ENCODE measurements around the gene POT1. TPM values are rescaled to one million over a fixed set of nuclear protein-coding genes. Genes with fewer than 3 reads are reported as not detected.

The POT1 gene
- total RNA-seq, 2 experiments from 2014 or later, result 31.4 to 32.8 TPM

DNA sequence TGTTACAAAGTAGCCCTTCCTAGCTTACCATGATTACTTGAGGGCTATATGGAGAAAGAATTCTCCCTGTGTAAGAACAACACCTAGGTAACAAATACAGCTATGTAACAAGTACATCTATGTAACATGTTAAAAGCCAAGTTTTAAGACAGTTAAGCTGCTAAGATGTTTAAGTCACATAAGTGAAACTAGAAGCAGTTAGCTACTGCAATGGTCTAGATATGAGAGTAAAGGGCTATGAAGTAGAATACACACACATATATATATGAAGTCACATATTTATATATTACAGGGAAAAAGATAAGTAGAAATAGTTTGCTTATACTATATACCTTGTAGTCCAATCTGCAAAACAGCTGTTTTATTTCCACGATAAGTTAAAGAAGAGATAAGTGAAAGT, 14.4 kb downstream of the POT1 start:
- ChIA-PET CTCF (no interaction called here), POLR2A (no interaction called here)
- H3K4me1 Mint-ChIP-seq (ENCODE audit: low read depth), result peaks cover 9% of the 10 kb centered on the region
- H3K4me3 Mint-ChIP-seq, result no peak overlapping the region
- TF ChIP-seq, protein P1, sequence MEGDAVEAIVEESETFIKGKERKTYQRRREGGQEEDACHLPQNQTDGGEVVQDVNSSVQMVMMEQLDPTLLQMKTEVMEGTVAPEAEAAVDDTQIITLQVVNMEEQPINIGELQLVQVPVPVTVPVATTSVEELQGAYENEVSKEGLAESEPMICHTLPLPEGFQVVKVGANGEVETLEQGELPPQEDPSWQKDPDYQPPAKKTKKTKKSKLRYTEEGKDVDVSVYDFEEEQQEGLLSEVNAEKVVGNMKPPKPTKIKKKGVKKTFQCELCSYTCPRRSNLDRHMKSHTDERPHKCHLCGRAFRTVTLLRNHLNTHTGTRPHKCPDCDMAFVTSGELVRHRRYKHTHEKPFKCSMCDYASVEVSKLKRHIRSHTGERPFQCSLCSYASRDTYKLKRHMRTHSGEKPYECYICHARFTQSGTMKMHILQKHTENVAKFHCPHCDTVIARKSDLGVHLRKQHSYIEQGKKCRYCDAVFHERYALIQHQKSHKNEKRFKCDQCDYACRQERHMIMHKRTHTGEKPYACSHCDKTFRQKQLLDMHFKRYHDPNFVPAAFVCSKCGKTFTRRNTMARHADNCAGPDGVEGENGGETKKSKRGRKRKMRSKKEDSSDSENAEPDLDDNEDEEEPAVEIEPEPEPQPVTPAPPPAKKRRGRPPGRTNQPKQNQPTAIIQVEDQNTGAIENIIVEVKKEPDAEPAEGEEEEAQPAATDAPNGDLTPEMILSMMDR (IDR thresholded peaks at IDR 0.05), result no peak
- DNase-seq (no peak), ATAC-seq (no peak)
- H3K27ac Mint-ChIP-seq, result no peak overlapping the region
- H3K27me3 Mint-ChIP-seq, result no peaks in the 10 kb centered on the region
- H3K36me3 Mint-ChIP-seq (ENCODE audit: low read depth), result peaks cover 16% of the 10 kb centered on the region
- H3K9me3 Mint-ChIP-seq, result no peaks in the 10 kb centered on the region
- intact Hi-C loops (cut with micrococcal nuclease), result no loop called here

DNA sequence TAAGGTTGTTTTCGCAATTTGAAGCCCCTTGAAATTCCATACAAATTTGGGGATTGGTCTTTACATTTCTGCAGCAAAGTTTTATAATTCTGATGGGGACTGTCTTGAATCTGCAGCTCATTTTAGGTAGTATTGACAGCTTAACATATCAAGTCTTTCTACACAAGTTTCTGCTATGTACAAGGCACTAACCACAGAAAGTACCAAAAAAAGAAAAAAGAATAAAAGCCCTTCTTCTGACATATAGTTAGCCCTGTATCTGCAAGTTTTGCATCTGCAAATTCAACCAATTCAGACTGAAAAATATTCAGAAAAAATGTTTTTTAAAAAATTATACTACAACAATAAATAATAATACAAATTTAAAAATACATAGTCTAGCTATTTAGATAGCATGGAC, 15.3 kb downstream of the POT1 start:
- Mint-ChIP-seq H3K27me3 (no peaks in the 10 kb centered on the region), H3K9me3 (no peaks in the 10 kb centered on the region), H3K27ac (no peak overlapping the region), H3K4me3 (no peak overlapping the region), H3K36me3 (ENCODE audit: low read depth) (peaks cover 13% of the 10 kb centered on the region), H3K4me1 (ENCODE audit: low read depth) (peaks cover 11% of the 10 kb centered on the region)
- ChIA-PET POLR2A (no interaction called here), CTCF (no interaction called here)
- TF ChIP-seq, protein P1 (IDR thresholded peaks at IDR 0.05), result no peak
- DNase-seq, result no peak
- no peak for ATAC-seq
- intact Hi-C loops (cut with micrococcal nuclease), result no loop called here

- no peak for DNase-seq
- H3K36me3 Mint-ChIP-seq (ENCODE audit: low read depth), result peaks cover 12% of the 10 kb centered on the region
- H3K9me3 Mint-ChIP-seq, result no peaks in the 10 kb centered on the region
- POLR2A ChIA-PET, result no interaction called here
- peaks cover 4% of the 10 kb centered on the region for H3K4me1 Mint-ChIP-seq (ENCODE audit: low read depth)
- CTCF ChIA-PET, result no interaction called here
- no peak overlapping the region for H3K27ac Mint-ChIP-seq
- no peak for ATAC-seq
- H3K27me3 Mint-ChIP-seq, result no peaks in the 10 kb centered on the region
- intact Hi-C loops (cut with micrococcal nuclease), result no loop called here
- TF ChIP-seq, protein P1 (IDR thresholded peaks at IDR 0.05), result no peak
- H3K4me3 Mint-ChIP-seq, result no peak overlapping the region
Observed at GRCh38 chr7:124912972-124913371, 16.7 kb downstream of the POT1 start.

DNA sequence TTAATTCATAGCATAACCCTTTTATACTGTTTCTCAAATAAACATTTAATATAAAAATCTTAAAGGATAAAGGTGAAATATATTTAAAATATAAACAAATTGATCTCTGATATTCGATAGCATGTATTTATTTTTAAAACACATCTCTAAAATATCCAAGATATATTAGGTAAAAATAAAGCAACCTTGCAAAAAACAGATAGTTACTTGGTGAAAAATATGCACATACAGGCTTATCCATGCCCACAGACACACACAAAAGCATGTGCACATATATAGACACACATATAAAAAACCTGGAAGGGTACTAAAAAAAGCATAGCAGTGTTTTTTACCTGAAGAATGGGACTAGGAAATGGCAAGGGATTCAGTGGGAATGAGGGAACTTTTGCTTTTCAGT, 19.8 kb downstream of the POT1 start:
- peaks cover 4% of the 10 kb centered on the region for H3K4me1 Mint-ChIP-seq (ENCODE audit: low read depth)
- no peaks in the 10 kb centered on the region for H3K9me3 Mint-ChIP-seq
- intact Hi-C loops (cut with micrococcal nuclease), result no loop called here
- DNase-seq (no peak), ATAC-seq (no peak)
- no peak overlapping the region for H3K27ac Mint-ChIP-seq
- H3K4me3 Mint-ChIP-seq, result no peak overlapping the region
- H3K27me3 Mint-ChIP-seq, result no peaks in the 10 kb centered on the region
- TF ChIP-seq, protein P1 (IDR thresholded peaks at IDR 0.05), result no peak
- ChIA-PET CTCF (no interaction called here), POLR2A (no interaction called here)
- peaks cover 24% of the 10 kb centered on the region for H3K36me3 Mint-ChIP-seq (ENCODE audit: low read depth)

- CTCF ChIA-PET, result no interaction called here
- no peak for ATAC-seq
Observed at GRCh38 chr7:124908259-124908658, 21.4 kb downstream of the POT1 start.

More at GRCh38 chr7:124908259-124908658, 21.4 kb downstream of the POT1 start:
- TF ChIP-seq, protein P1 (IDR thresholded peaks at IDR 0.05), result no peak
- POLR2A ChIA-PET, result interaction anchor here (0.6 kb wide), 1 partner anchor 56 kb away, joined by 3 read pairs; no protein-coding TSS in a partner anchor
- Mint-ChIP-seq H3K4me1 (ENCODE audit: low read depth) (peaks cover 12% of the 10 kb centered on the region), H3K4me3 (no peak overlapping the region), H3K27ac (no peak overlapping the region), H3K9me3 (no peaks in the 10 kb centered on the region), H3K27me3 (no peaks in the 10 kb centered on the region), H3K36me3 (ENCODE audit: low read depth) (peaks cover 30% of the 10 kb centered on the region)
- intact Hi-C loops (cut with micrococcal nuclease), result no loop called here
- no peak for DNase-seq

All from activated CD8-positive, alpha-beta T cell treated with anti-CD3 and anti-CD28 coated beads for 36 hours (primary cell).